H9 (cell line): Measurements from ENCODE around the gene ACOXL. TPM values are rescaled to one million over a fixed set of nuclear protein-coding genes. Genes with fewer than 3 reads are reported as not detected.

Experiments used
- DNase-seq: peaks from one replicate; pipeline ENCODE4 v3.0.0-alpha.2; 2017
- H2AFZ ChIP-seq: one replicate; pipeline ENCODE4 v1.6.1; 2013; ENCODE audit warnings: mild to moderate bottlenecking, low read length, control low read depth, moderate library complexity
- H2AK5ac ChIP-seq: 2 replicates; pipeline ENCODE4 v1.6.1; 2013; ENCODE audit warnings: low read length, control low read depth, mixed read lengths; ENCODE audit not compliant: insufficient read length
- H2BK120ac ChIP-seq: one replicate; pipeline ENCODE4 v1.6.1; 2013; ENCODE audit warnings: low read depth, mild to moderate bottlenecking, low read length, control low read depth, inconsistent platforms; ENCODE audit not compliant: poor library complexity, severe bottlenecking
- H2BK12ac ChIP-seq: 2 replicates; pipeline ENCODE4 v1.6.1; 2013; ENCODE audit warnings: low read length, control low read depth, mixed read lengths, low read depth; ENCODE audit not compliant: insufficient read length
- H2BK15ac ChIP-seq: 2 replicates; pipeline ENCODE4 v1.6.1; 2013; ENCODE audit warnings: low read depth, low read length, control low read depth
- H2BK20ac ChIP-seq: one replicate; pipeline ENCODE4 v1.6.1; 2013; ENCODE audit warnings: low read depth, mild to moderate bottlenecking, low read length, control low read depth, inconsistent platforms; ENCODE audit not compliant: poor library complexity, severe bottlenecking
- H2BK5ac ChIP-seq: 2 replicates; pipeline ENCODE4 v1.6.1; 2013; ENCODE audit warnings: low read length, control low read depth, mixed read lengths; ENCODE audit not compliant: insufficient read length
- H3K14ac ChIP-seq: 2 replicates; pipeline ENCODE4 v1.6.1; 2013; ENCODE audit warnings: low read length, control low read depth; ENCODE audit not compliant: insufficient read depth
- H3K18ac ChIP-seq: 2 replicates; pipeline ENCODE4 v1.6.1; 2013; ENCODE audit warnings: low read depth, mild to moderate bottlenecking, mixed read lengths, low read length, control low read depth; ENCODE audit not compliant: insufficient read length
- H3K23ac ChIP-seq: 2 replicates; pipeline ENCODE4 v1.6.1; 2013; ENCODE audit warnings: low read length, control low read depth, mixed read lengths, low read depth; ENCODE audit not compliant: insufficient read length
- H3K23me2 ChIP-seq: 2 replicates; pipeline ENCODE4 v1.6.1; 2013; ENCODE audit warnings: low read depth, mild to moderate bottlenecking, mixed read lengths, low read length, control low read depth; ENCODE audit not compliant: insufficient read length, poor library complexity, severe bottlenecking
- H3K27ac ChIP-seq: 2 replicates; pipeline ENCODE4 v1.5.1; 2013; ENCODE audit warnings: low read length, control low read depth, mixed read lengths, low read depth; ENCODE audit not compliant: insufficient read length
- H3K27me3 ChIP-seq: 2 replicates; pipeline ENCODE4 v1.6.1; 2013; ENCODE audit warnings: low read length, control low read depth, inconsistent platforms; ENCODE audit not compliant: insufficient read depth
- H3K4ac ChIP-seq: 2 replicates; pipeline ENCODE4 v1.6.1; 2013; ENCODE audit warnings: low read depth, mild to moderate bottlenecking, control low read depth, inconsistent platforms, low read length, moderate library complexity
- H3K4me1 ChIP-seq: 2 replicates; pipeline ENCODE4 v1.6.1; 2013; ENCODE audit warnings: low read length, control low read depth, inconsistent platforms; ENCODE audit not compliant: insufficient read depth
- H3K4me2 ChIP-seq: 2 replicates; pipeline ENCODE4 v1.6.1; 2013; ENCODE audit warnings: low read length, control low read depth, mixed read lengths; ENCODE audit not compliant: insufficient read length, insufficient read depth
- H3K56ac ChIP-seq: 2 replicates; pipeline ENCODE4 v1.6.1; 2013; ENCODE audit warnings: low read depth, mild to moderate bottlenecking, mixed read lengths, low read length, control low read depth; ENCODE audit not compliant: insufficient read length
- H3K79me1 ChIP-seq: 2 replicates; pipeline ENCODE4 v1.6.1; 2013; ENCODE audit warnings: low read depth, mild to moderate bottlenecking, moderate library complexity, low read length, control low read depth, inconsistent platforms; ENCODE audit not compliant: insufficient read depth, poor library complexity, severe bottlenecking
- H3K79me2 ChIP-seq: 2 replicates; pipeline ENCODE4 v1.6.1; 2013; ENCODE audit warnings: low read length, control low read depth, inconsistent platforms; ENCODE audit not compliant: insufficient read depth
- H3K9ac ChIP-seq: 2 replicates; pipeline ENCODE4 v1.6.1; 2013; ENCODE audit warnings: low read length, control low read depth, mixed read lengths; ENCODE audit not compliant: insufficient read length; ENCODE audit errors: extremely low read depth
- H3K9me3 ChIP-seq: one replicate; pipeline ENCODE4 v1.6.1; 2013; ENCODE audit warnings: low read depth, low read length, inconsistent platforms; ENCODE audit not compliant: control insufficient read depth
- H3T11ph ChIP-seq: one replicate; pipeline ENCODE4 v1.6.1; 2013; ENCODE audit warnings: mild to moderate bottlenecking, low read length, control low read depth, inconsistent platforms
- H4K20me1 ChIP-seq: one replicate; pipeline ENCODE4 v1.6.1; 2013; ENCODE audit not compliant: control insufficient read depth, insufficient read length, insufficient read depth
- H4K5ac ChIP-seq: 2 replicates; pipeline ENCODE4 v1.6.1; 2013; ENCODE audit warnings: low read depth, mild to moderate bottlenecking, mixed read lengths, low read length, control low read depth; ENCODE audit not compliant: insufficient read length
- H4K8ac ChIP-seq: replicated peaks from 2 replicates; pipeline ENCODE4 v1.6.1; 2013; ENCODE audit warnings: low read length, control low read depth, mixed read lengths, low read depth; ENCODE audit not compliant: insufficient read length
- H4K91ac ChIP-seq: 2 replicates; pipeline ENCODE4 v1.6.1; 2013; ENCODE audit warnings: low read depth, mild to moderate bottlenecking, moderate library complexity, mixed read lengths, low read length, control low read depth; ENCODE audit not compliant: insufficient read length
- H3K27ac Mint-ChIP-seq, 3 experiments: 2 replicates in 2 of 3; 3 replicates in 1 of 3; pipeline ENCODE4 v1.8.0; 2020 to 2021; ENCODE audit warnings: mixed read lengths in 3 of 3, mild to moderate bottlenecking in 1 of 3, moderate library complexity in 1 of 3
- H3K27me3 Mint-ChIP-seq: 2 replicates; pipeline ENCODE4 v1.8.0; 2021; ENCODE audit warnings: low read depth, mild to moderate bottlenecking, moderate library complexity, mixed read lengths
- H3K36me3 Mint-ChIP-seq, 3 experiments: 2 replicates in 2 of 3; 3 replicates in 1 of 3; pipeline ENCODE4 v1.8.0; 2020 to 2021; ENCODE audit warnings: low read depth in 3 of 3, mixed read lengths in 3 of 3; ENCODE audit not compliant: insufficient read depth in 1 of 3
- H3K4me1 Mint-ChIP-seq, 2 experiments: 2 replicates each; pipeline ENCODE4 v1.8.0; 2020; ENCODE audit warnings: mixed read lengths in 2 of 2
- H3K4me3 Mint-ChIP-seq, 2 experiments: 2 replicates in 1 of 2; 3 replicates in 1 of 2; pipeline ENCODE4 v1.8.0; 2020 to 2021; ENCODE audit warnings: mild to moderate bottlenecking in 2 of 2, mixed read lengths in 2 of 2, moderate library complexity in 1 of 2
- H3K9me3 Mint-ChIP-seq, 2 experiments: 2 replicates in 1 of 2; 3 replicates in 1 of 2; pipeline ENCODE4 v1.8.0; 2020; ENCODE audit warnings: mild to moderate bottlenecking in 2 of 2, mixed read lengths in 2 of 2, moderate library complexity in 1 of 2
- WGBS: extraction: QIAGEN DNeasy Blood & Tissue Kit; methylation state at CpG from one replicate; pipeline ENCODE4 v1.1.7; 2013; ENCODE audit warnings: missing lambda C conversion rate, low lambda C conversion rate, mixed read lengths; ENCODE audit not compliant: insufficient read length; ENCODE audit errors: extremely low coverage; 5-methylcytosine and 5-hydroxymethylcytosine counted together
- total RNA-seq: library from RNA; stranded (reverse); gene quantifications from 2 replicates; pipeline ENCODE4 v1.2.1, GENCODE V29; 2021
- TF ChIP-seq, protein P1 (sequence below): fragments of 200-600 bp; sonication (generic); conservative IDR thresholded peaks from 3 replicates; pipeline ENCODE4 v1.8.0; 2021; ENCODE audit warnings: antibody characterized with exemption, mild to moderate bottlenecking

Gene ACOXL
- total RNA-seq, 1 experiment from 2014 or later: 37.6 TPM

DNA sequence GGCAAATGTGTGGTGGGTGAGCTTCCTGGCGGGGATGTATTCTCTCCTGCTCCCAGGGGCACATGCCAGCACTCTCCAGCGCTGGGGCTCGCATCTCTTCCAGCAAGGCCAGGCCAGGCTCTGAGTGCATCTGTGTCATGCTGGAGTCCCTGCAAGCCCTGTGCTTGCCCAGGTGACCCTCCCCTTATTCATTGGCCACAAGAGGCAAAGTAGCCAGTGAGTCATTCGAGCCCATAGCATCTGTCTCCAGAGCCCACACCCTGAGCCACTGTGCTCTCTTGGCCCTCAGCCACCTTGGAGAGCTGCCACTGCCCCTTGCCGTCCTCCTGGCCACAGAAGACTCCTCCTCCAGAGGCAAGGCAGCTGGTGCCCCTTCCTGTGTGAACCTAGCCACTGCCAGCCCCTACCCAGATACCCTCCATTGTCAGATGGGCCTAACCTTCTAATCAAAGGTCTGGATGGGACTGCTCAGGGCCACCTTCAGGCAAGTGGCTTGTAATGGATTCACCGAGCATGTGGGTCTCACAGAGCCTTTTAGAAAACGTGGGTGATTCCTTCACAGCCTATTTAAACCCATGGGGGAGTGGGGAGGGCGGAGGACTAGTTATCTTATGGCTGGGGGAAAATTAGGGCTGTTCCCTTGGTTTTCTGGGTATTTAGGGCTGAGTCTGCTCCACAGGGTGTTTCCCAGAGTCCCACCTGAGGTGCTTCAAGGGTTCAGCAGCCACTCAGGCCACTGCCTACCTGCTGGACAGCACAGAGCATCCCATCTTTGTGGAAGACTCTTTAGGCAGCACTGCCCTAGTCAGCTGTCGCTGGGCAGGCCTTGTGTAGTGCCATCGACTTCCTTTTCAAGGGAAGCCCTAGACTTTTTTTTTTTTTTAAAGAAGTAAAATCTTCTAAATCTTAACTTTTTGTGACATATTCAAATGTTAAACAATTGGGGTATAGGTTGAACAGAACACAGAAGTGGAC lies 137.4 kb downstream of the ACOXL start:
- no peak overlapping the region for H3K56ac ChIP-seq
- no peak overlapping the region for H2AK5ac ChIP-seq
- H3K9ac ChIP-seq: no peak overlapping the region

More for the DNA sequence above, 137.4 kb downstream of the ACOXL start:
- Histone ChIP-seq H2BK12ac (no peak overlapping the region), H3K79me1 (no peaks in the 10 kb centered on the region), H3K14ac (no peak overlapping the region), H2BK5ac (no peak overlapping the region), H3K4me1 (peaks cover 4% of the 10 kb centered on the region; the same call in 1 of the 2 replicates), H4K20me1 (no peaks in the 10 kb centered on the region), H4K8ac (no peak overlapping the region), H3K4me2 (no peak overlapping the region), H3K27me3 (no peaks in the 10 kb centered on the region), H3K79me2 (no peaks in the 10 kb centered on the region), H3K23me2 (no peaks in the 10 kb centered on the region), H3K27ac (no peak overlapping the region), H2BK20ac (no peak overlapping the region), H3T11ph (no peak overlapping the region), H3K18ac (no peak overlapping the region), H2BK120ac (no peak overlapping the region), H4K5ac (no peak overlapping the region), H2AFZ (no peak overlapping the region), H3K4ac (no peak overlapping the region), H4K91ac (no peak overlapping the region), H3K23ac (no peak overlapping the region), H2BK15ac (no peak overlapping the region), H3K9me3 (no peaks in the 10 kb centered on the region)
- Mint-ChIP-seq H3K27ac (peak overlapping the region in 1 of 3 experiments; percentile 47; a peak in 1 of 7 replicates), H3K36me3 (peaks cover 2 to 19% (median 15%) of the 10 kb centered on the region in 3 experiments; a peak in 5 of 7 replicates), H3K27me3 (no peaks in the 10 kb centered on the region), H3K9me3 (no peaks in the 10 kb centered on the region), H3K4me3 (no peak overlapping the region), H3K4me1 (peaks cover 39 to 62% of the 10 kb centered on the region in 2 experiments)
- peak; percentile 58 for DNase-seq
- TF ChIP-seq, protein P1, sequence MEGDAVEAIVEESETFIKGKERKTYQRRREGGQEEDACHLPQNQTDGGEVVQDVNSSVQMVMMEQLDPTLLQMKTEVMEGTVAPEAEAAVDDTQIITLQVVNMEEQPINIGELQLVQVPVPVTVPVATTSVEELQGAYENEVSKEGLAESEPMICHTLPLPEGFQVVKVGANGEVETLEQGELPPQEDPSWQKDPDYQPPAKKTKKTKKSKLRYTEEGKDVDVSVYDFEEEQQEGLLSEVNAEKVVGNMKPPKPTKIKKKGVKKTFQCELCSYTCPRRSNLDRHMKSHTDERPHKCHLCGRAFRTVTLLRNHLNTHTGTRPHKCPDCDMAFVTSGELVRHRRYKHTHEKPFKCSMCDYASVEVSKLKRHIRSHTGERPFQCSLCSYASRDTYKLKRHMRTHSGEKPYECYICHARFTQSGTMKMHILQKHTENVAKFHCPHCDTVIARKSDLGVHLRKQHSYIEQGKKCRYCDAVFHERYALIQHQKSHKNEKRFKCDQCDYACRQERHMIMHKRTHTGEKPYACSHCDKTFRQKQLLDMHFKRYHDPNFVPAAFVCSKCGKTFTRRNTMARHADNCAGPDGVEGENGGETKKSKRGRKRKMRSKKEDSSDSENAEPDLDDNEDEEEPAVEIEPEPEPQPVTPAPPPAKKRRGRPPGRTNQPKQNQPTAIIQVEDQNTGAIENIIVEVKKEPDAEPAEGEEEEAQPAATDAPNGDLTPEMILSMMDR: no peak
- no CpG with 5 or more reads among the region's 10 CpGs for WGBS
